ENCODE results near the gene TMEM88. TPM values are rescaled to one million over a fixed set of nuclear protein-coding genes. Genes with fewer than 3 reads are reported as not detected.
A peak's percentile ranks its signal among the peaks of the same experiment; 100 is the strongest.

The TMEM88 gene
- total and polyA plus RNA-seq, 2 donors (not counting 1 experiment from before 2014, with no cell fraction given), result 5.1 to 9.5 TPM

DNA sequence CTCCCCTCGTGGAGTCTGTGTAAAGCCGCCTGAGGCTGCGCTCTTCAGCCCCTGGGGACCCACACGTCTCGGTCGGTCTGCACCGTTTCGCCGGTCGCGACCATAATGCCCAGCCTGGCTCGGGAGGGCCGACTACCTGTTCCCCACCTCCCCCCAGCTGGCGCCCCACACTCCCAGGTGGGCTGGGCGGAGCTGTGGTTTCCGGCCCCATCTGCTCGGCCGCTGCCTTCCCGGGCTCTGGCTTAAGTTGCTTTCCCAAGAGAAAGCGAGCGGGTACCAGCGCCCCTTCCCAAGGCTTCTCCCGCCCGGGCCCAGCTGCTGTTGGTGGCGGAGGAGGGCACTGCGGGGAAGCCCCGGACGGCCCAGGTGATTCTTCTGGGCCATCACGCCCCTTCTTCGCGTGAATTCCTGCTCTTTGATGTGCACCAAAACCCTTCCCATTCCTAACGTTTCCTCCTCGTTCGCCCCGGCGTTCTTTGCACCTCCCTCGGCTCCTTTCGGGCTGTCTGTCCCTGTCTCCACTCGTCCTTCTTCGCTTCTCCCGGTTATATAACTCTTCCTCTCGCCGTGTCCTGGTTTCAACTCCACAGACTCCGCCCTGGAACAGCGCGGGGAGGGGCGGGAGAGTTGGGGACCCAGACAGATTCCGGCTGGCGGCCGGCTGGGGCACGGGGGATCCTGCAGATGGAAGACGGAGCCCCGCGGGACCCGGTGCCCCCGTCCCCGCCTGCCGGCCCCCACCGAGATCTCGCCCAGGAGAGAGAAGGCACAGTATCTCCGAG lies 18.9 kb upstream of the TMEM88 start:
- peak overlapping the region; percentile 51 to 99 (median 95) for H3K4me3 ChIP-seq (ENCODE audit: control extremely low read depth in 1 of 5, extremely low read depth in 1 of 5, insufficient read depth in 1 of 5, low read depth in 2 of 5, low read length in 4 of 5)
- WGBS (ENCODE audit: insufficient coverage), result under 1% methylated on average over 57 of the region's 61 CpGs

More for the DNA sequence above, 18.9 kb upstream of the TMEM88 start:
- intact Hi-C loops (cut with micrococcal nuclease), result loop anchor here (1.0 to 10.0 kb wide), 4 partner anchors 8 to 1181 kb away; partner anchors contain the start of genes C17orf100, MED31 and RNASEK
- no peak overlapping the region for H2AFZ ChIP-seq (ENCODE audit: insufficient read depth, low read depth, low read length, poor library complexity, severe bottlenecking)
- TF ChIP-seq, protein P1, sequence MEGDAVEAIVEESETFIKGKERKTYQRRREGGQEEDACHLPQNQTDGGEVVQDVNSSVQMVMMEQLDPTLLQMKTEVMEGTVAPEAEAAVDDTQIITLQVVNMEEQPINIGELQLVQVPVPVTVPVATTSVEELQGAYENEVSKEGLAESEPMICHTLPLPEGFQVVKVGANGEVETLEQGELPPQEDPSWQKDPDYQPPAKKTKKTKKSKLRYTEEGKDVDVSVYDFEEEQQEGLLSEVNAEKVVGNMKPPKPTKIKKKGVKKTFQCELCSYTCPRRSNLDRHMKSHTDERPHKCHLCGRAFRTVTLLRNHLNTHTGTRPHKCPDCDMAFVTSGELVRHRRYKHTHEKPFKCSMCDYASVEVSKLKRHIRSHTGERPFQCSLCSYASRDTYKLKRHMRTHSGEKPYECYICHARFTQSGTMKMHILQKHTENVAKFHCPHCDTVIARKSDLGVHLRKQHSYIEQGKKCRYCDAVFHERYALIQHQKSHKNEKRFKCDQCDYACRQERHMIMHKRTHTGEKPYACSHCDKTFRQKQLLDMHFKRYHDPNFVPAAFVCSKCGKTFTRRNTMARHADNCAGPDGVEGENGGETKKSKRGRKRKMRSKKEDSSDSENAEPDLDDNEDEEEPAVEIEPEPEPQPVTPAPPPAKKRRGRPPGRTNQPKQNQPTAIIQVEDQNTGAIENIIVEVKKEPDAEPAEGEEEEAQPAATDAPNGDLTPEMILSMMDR (IDR thresholded peaks at IDR 0.05), result no peak
- no peak for TF ChIP-seq EZH2 (IDR thresholded peaks at IDR 0.05; ENCODE audit: borderline replicate concordance, insufficient read depth, low read depth, low read length, poor library complexity, severe bottlenecking)
- H3K27ac ChIP-seq (ENCODE audit: low read length in 2 of 2), result peak overlapping the region; percentile 93 to 100
- H3K27me3 Mint-ChIP-seq, result peaks cover 12% of the 10 kb centered on the region
- peaks cover 0 to 4% (median 0%) of the 10 kb centered on the region in 3 donors for H3K9me3 ChIP-seq (ENCODE audit: control extremely low read depth in 1 of 3, control insufficient read depth in 2 of 3, insufficient read depth in 1 of 3, low read length in 2 of 3)
- peaks cover 30% of the 10 kb centered on the region for H3K79me2 ChIP-seq (ENCODE audit: control insufficient read depth, insufficient read depth, low read length)
- no peaks in the 10 kb centered on the region for H3K36me3 ChIP-seq (replicated peaks in 1 of 2; ENCODE audit: control extremely low read depth in 1 of 2, control insufficient read depth in 1 of 2, extremely low read depth in 1 of 2, insufficient read depth in 2 of 2, low read length in 1 of 2)
- peak overlapping the region; percentile 83 for H3K9ac ChIP-seq (ENCODE audit: low read length)
- peak overlapping the region; percentile 97 for H3K27ac Mint-ChIP-seq
- ChIA-PET POLR2A (interaction anchor here (0.9 to 3.2 kb wide), 7 partner anchors 8 to 352 kb away, joined by 3 to 21 read pairs (median 10); partner anchors contain the start of genes CYB5D1, NAA38, POLR2A and TP53), CTCF (interaction anchor here (1.3 to 5.3 kb wide), 9 partner anchors 9 to 221 kb away, joined by 4 to 53 read pairs (median 19); partner anchors contain the start of genes CYB5D1 and NAA38)
- H4K20me1 ChIP-seq (ENCODE audit: control insufficient read depth, insufficient read depth, low read length, poor library complexity, severe bottlenecking), result peaks cover 29% of the 10 kb centered on the region
- H3K9me3 Mint-ChIP-seq (ENCODE audit: insufficient read depth), result no peaks in the 10 kb centered on the region
- H3K4me1 Mint-ChIP-seq, result peaks cover 54% of the 10 kb centered on the region
- peaks cover 45 to 59% of the 10 kb centered on the region in 2 donors for H3K4me1 ChIP-seq (ENCODE audit: control insufficient read depth in 2 of 2, insufficient read depth in 2 of 2, low read length in 2 of 2)
- ATAC-seq (ENCODE audit: low read depth) (peak; percentile 32), DNase-seq (no peak)
- H3K4me3 Mint-ChIP-seq, result peak overlapping the region; percentile 99
- peak overlapping the region; percentile 99 for H3K4me2 ChIP-seq (replicated peaks; ENCODE audit: low read depth, low read length, poor library complexity, severe bottlenecking)
- peaks cover 0 to 6% (median under 1%) of the 10 kb centered on the region in 4 experiments for H3K27me3 ChIP-seq (replicated peaks in 1 of 4; ENCODE audit: control extremely low read depth in 1 of 4, control insufficient read depth in 3 of 4, insufficient read depth in 4 of 4, low read length in 3 of 4)
